HEK293 (cell line): Measurements from ENCODE around the gene LEF1.

Source experiments
- CTCF ChIA-PET: fragments of 350-600 bp; formaldehyde crosslinking; extraction: SDS; loops from one replicate; lab custom pipeline; 2021; ENCODE audit warnings: antibody characterized with exemption; lab: Yijun Ruan, JAX
- POLR2A ChIA-PET: fragments of 300-600 bp; formaldehyde crosslinking; extraction: SDS; loops from one replicate; lab custom pipeline; 2020; ENCODE audit warnings: antibody characterized with exemption, inconsistent platforms; lab: Yijun Ruan, JAX
- H3K27ac ChIP-seq: fragments of 200-500 bp; sonication (Bioruptor generic); 2 replicates; pipeline ENCODE4 v1.5.1; 2014; ENCODE audit warnings: low read depth, low read length, control low read depth, inconsistent platforms; ENCODE audit errors: extremely low read depth
- H3K36me3 ChIP-seq, 2 experiments: fragments of 200-500 bp in 1 of 2; sonication (Bioruptor generic) in 1 of 2; 1 replicate in 1 of 2; 2 replicates in 1 of 2; pipeline ENCODE4 v1.5.1; 2014 to 2017; ENCODE audit warnings: inconsistent platforms in 2 of 2, low read length in 2 of 2; ENCODE audit not compliant: control insufficient read depth in 2 of 2, insufficient read depth in 1 of 2
- H3K4me1 ChIP-seq: fragments of 200-500 bp; sonication (Bioruptor generic); 2 replicates; pipeline ENCODE4 v1.5.1; 2014; ENCODE audit warnings: mild to moderate bottlenecking, low read length, inconsistent platforms; ENCODE audit not compliant: control insufficient read depth, insufficient read depth
- H3K4me3 ChIP-seq: 2 replicates; pipeline ENCODE4 v1.5.1; 2011; ENCODE audit warnings: low read depth, mild to moderate bottlenecking, control low read depth, low read length, moderate library complexity
- H3K9me3 ChIP-seq: fragments of 200-500 bp; sonication (Bioruptor generic); 2 replicates; pipeline ENCODE4 v1.5.1; 2014; ENCODE audit warnings: low read depth, low read length, inconsistent platforms; ENCODE audit not compliant: control insufficient read depth, insufficient read depth
- HIC1 ChIP-seq: fragments of 450-650 bp; formaldehyde crosslinking; IDR thresholded peaks from 2 replicates; pipeline ENCODE4 v1.5.1; 2016; ENCODE audit warnings: missing biosample characterization, missing genetic modification characterization
- HOXC10 ChIP-seq: sonication (generic); formaldehyde crosslinking; IDR thresholded peaks from 2 replicates; pipeline ENCODE4 v1.8.1; 2023; ENCODE audit warnings: mild to moderate bottlenecking, missing genetic modification reagents
- PRDM2 ChIP-seq: fragments of 450-650 bp; formaldehyde crosslinking; IDR thresholded peaks from 2 replicates; pipeline ENCODE4 v1.5.1; 2016; ENCODE audit warnings: missing biosample characterization, missing genetic modification characterization, borderline replicate concordance
- WT1 ChIP-seq: fragments of 450-650 bp; formaldehyde crosslinking; IDR thresholded peaks from 2 replicates; pipeline ENCODE4 v1.5.1; 2016; ENCODE audit warnings: missing biosample characterization, missing genetic modification characterization
- ZFHX2 ChIP-seq: fragments of 450-650 bp; formaldehyde crosslinking; conservative IDR thresholded peaks from 2 replicates; pipeline ENCODE4 v1.5.1; 2016; ENCODE audit warnings: missing biosample characterization, missing genetic modification characterization
- ZNF132 ChIP-seq: fragments of 450-650 bp; formaldehyde crosslinking; IDR thresholded peaks from 2 replicates; pipeline ENCODE4 v1.5.1; 2017; ENCODE audit warnings: missing biosample characterization, missing genetic modification characterization, borderline replicate concordance
- ZNF302 ChIP-seq: fragments of 450-650 bp; formaldehyde crosslinking; IDR thresholded peaks from 2 replicates; pipeline ENCODE4 v1.5.1; 2016; ENCODE audit warnings: missing biosample characterization, missing genetic modification characterization, low read depth
- ZNF311 ChIP-seq: fragments of 450-650 bp; formaldehyde crosslinking; IDR thresholded peaks from 2 replicates; pipeline ENCODE4 v1.5.1; 2017; ENCODE audit warnings: missing biosample characterization, missing genetic modification characterization, borderline replicate concordance
- ZNF37A ChIP-seq: fragments of 450-650 bp; IDR thresholded peaks from 2 replicates; pipeline ENCODE4 v1.5.1; 2018; ENCODE audit warnings: missing biosample characterization, missing genetic modification characterization
- ZNF501 ChIP-seq: fragments of 450-650 bp; formaldehyde crosslinking; IDR thresholded peaks from 2 replicates; pipeline ENCODE4 v1.5.1; 2016; ENCODE audit warnings: missing biosample characterization, missing genetic modification characterization
- ZNF513 ChIP-seq: fragments of 450-650 bp; IDR thresholded peaks from 2 replicates; pipeline ENCODE4 v1.5.1; 2018; ENCODE audit warnings: missing biosample characterization, missing genetic modification characterization
- ZNF571 ChIP-seq: fragments of 450-650 bp; formaldehyde crosslinking; IDR thresholded peaks from 2 replicates; pipeline ENCODE4 v1.5.0; 2017; ENCODE audit warnings: missing biosample characterization, missing genetic modification characterization
- ZNF623 ChIP-seq: fragments of 450-650 bp; formaldehyde crosslinking; IDR thresholded peaks from 2 replicates; pipeline ENCODE4 v1.5.1; 2016; ENCODE audit warnings: missing biosample characterization, missing genetic modification characterization
- ZNF639 ChIP-seq: fragments of 450-650 bp; formaldehyde crosslinking; IDR thresholded peaks from 2 replicates; pipeline ENCODE4 v1.5.1; 2016; ENCODE audit warnings: missing biosample characterization, missing genetic modification characterization
- ZNF830 ChIP-seq: fragments of 450-650 bp; IDR thresholded peaks from 2 replicates; pipeline ENCODE4 v1.5.0; 2018; ENCODE audit warnings: missing biosample characterization, missing genetic modification characterization, low read depth, mild to moderate bottlenecking, moderate library complexity
- ZSCAN30 ChIP-seq: fragments of 450-650 bp; IDR thresholded peaks from 2 replicates; pipeline ENCODE4 v1.5.1; 2018; ENCODE audit warnings: missing biosample characterization, mild to moderate bottlenecking, missing genetic modification characterization, moderate library complexity
- TF ChIP-seq, protein P1 (sequence below): fragments of 450-650 bp; formaldehyde crosslinking; IDR thresholded peaks from 2 replicates; pipeline ENCODE4 v1.5.1; 2016; ENCODE audit warnings: missing biosample characterization, missing genetic modification characterization

LEF1 gene

GRCh38 chr4:108184453-108185049, 15.8 kb upstream of the LEF1 start (continued):
- TF ChIP-seq HIC1 (tag by site-specific recombination), result no peak
- TF ChIP-seq ZNF302 (tag by site-specific recombination), result no peak

DNA sequence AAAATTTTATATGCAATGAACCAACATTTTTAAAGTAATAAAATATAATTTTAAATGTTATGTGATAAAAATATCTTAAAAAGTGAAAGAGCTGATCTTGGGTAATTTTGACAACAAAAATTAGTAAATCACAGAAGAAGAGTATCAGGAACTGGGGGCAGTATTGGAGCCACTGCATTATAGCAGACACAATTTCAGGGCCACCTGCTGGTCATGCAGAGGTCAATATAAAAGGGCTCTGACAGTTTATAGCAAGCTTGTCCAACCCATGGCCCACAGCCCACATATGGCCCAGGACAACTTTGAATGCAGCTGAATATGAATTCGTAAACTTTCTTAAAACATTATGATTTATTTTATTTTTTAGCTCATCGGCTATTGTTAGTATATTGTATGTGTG, 13.0 kb upstream of the LEF1 start:
- CTCF ChIA-PET, result interaction anchor here (0.6 to 1.3 kb wide), 2 partner anchors 16 to 189 kb away, joined by 3 read pairs; no protein-coding TSS in a partner anchor
- Histone ChIP-seq H3K36me3 (no peaks in the 10 kb centered on the region), H3K4me1 (no peaks in the 10 kb centered on the region), H3K27ac (no peak overlapping the region), H3K9me3 (no peaks in the 10 kb centered on the region), H3K4me3 (no peak overlapping the region)
- TF ChIP-seq, protein P1, sequence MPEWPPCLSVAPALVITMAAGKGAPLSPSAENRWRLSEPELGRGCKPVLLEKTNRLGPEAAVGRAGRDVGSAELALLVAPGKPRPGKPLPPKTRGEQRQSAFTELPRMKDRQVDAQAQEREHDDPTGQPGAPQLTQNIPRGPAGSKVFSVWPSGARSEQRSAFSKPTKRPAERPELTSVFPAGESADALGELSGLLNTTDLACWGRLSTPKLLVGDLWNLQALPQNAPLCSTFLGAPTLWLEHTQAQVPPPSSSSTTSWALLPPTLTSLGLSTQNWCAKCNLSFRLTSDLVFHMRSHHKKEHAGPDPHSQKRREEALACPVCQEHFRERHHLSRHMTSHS (tag by site-specific recombination), result no peak
- TF ChIP-seq ZNF513 (tag by site-specific recombination) (no peak), ZFHX2 (tag by site-specific recombination) (no peak), ZNF501 (tag by site-specific recombination) (no peak), HOXC10 (CRISPR knock-in tag) (no peak), ZNF639 (no peak), ZNF623 (tag by site-specific recombination) (no peak), WT1 (tag by site-specific recombination) (no peak), ZNF571 (tag by site-specific recombination) (no peak), ZSCAN30 (tag by site-specific recombination) (no peak), ZNF830 (tag by site-specific recombination) (no peak), ZNF311 (tag by site-specific recombination) (no peak), ZNF132 (no peak), PRDM2 (no peak), ZNF37A (tag by site-specific recombination) (no peak)
- POLR2A ChIA-PET, result no interaction called here
